Measurements from ENCODE around the gene MT1B. TPM values are rescaled to one million over a fixed set of nuclear protein-coding genes. Genes with fewer than 3 reads are reported as not detected.

Gene MT1B
- total and polyA plus RNA-seq, 7 donors = not detected

- H3K4me1 ChIP-seq = peaks cover 43% of the 10 kb centered on the region
- peak; percentile 84 to 89 for DNase-seq
- WGBS, 3 donors = 14 to 17% (median 17%) methylated on average over 2 of the region's 2 CpGs
Observed at GRCh38 chr16:56611281-56611833, 40.3 kb upstream of the MT1B start.

GRCh38 chr16:56613706-56614105 lies 38.0 kb upstream of the MT1B start:
- Histone ChIP-seq H3K4me1 (peaks cover 35% of the 10 kb centered on the region), H3K4me3 (no peak overlapping the region), H3K27me3 (ENCODE audit: insufficient read depth in 3 of 3, low read length in 2 of 3) (no peaks in the 10 kb centered on the region), H3K9me3 (no peaks in the 10 kb centered on the region), H3K27ac (no peak overlapping the region), H3K36me3 (ENCODE audit: insufficient read depth in 1 of 2, low read depth in 1 of 2) (no peaks in the 10 kb centered on the region)
- no peak for TF ChIP-seq CTCF (IDR thresholded peaks at IDR 0.05)
- ATAC-seq (no peak), DNase-seq (no peak)
- intact Hi-C loops (cut with DNase I) = no loop called here

More at GRCh38 chr16:56611281-56611833, 40.3 kb upstream of the MT1B start:
- H3K4me3 ChIP-seq = peak overlapping the region; percentile 89
- intact Hi-C loops (cut with DNase I) = no loop called here
- no peaks in the 10 kb centered on the region for H3K9me3 ChIP-seq
- peak overlapping the region; percentile 99 for H3K27ac ChIP-seq
- TF ChIP-seq CTCF (IDR thresholded peaks at IDR 0.05) = no peak
- ATAC-seq = peak; percentile 57 to 62 (median 60)
- no peaks in the 10 kb centered on the region for H3K27me3 ChIP-seq (ENCODE audit: insufficient read depth in 3 of 3, low read length in 2 of 3)
- no peaks in the 10 kb centered on the region for H3K36me3 ChIP-seq (ENCODE audit: insufficient read depth in 1 of 2, low read depth in 1 of 2)

GRCh38 chr16:56614549-56614991 lies 37.1 kb upstream of the MT1B start:
- Histone ChIP-seq H3K36me3 (ENCODE audit: insufficient read depth in 1 of 2, low read depth in 1 of 2) (no peaks in the 10 kb centered on the region), H3K4me3 (no peak overlapping the region), H3K27ac (no peak overlapping the region), H3K4me1 (peaks cover 33% of the 10 kb centered on the region), H3K9me3 (no peaks in the 10 kb centered on the region), H3K27me3 (ENCODE audit: insufficient read depth in 3 of 3, low read length in 2 of 3) (no peaks in the 10 kb centered on the region)
- ATAC-seq = no peak
- no peak for DNase-seq
- no peak for TF ChIP-seq CTCF (IDR thresholded peaks at IDR 0.05)
- intact Hi-C loops (cut with DNase I) = no loop called here

GRCh38 chr16:56615353-56615752 lies 36.3 kb upstream of the MT1B start:
- DNase-seq (no peak), ATAC-seq (no peak)
- intact Hi-C loops (cut with DNase I) = no loop called here
- no peak for TF ChIP-seq CTCF (IDR thresholded peaks at IDR 0.05)
- 94 to 98% (median 98%) methylated on average over 3 of the region's 3 CpGs for WGBS, 3 donors
- Histone ChIP-seq H3K9me3 (no peaks in the 10 kb centered on the region), H3K27me3 (ENCODE audit: insufficient read depth in 3 of 3, low read length in 2 of 3) (no peaks in the 10 kb centered on the region), H3K4me1 (peaks cover 26% of the 10 kb centered on the region), H3K27ac (no peak overlapping the region), H3K36me3 (ENCODE audit: insufficient read depth in 1 of 2, low read depth in 1 of 2) (no peaks in the 10 kb centered on the region), H3K4me3 (no peak overlapping the region)

GRCh38 chr16:56616608-56617211 lies 35.0 kb upstream of the MT1B start:
- H3K36me3 ChIP-seq (ENCODE audit: insufficient read depth in 1 of 2, low read depth in 1 of 2) = no peaks in the 10 kb centered on the region
- no peaks in the 10 kb centered on the region for H3K9me3 ChIP-seq
- peak overlapping the region; percentile 75 for H3K27ac ChIP-seq
- WGBS, 3 donors = 53 to 63% (median 61%) methylated on average over 20 to 23 of the region's 23 CpGs
- DNase-seq (no peak), ATAC-seq (peak; percentile 4 to 20 (median 11))
- peaks cover 12% of the 10 kb centered on the region for H3K4me1 ChIP-seq
- no peaks in the 10 kb centered on the region for H3K27me3 ChIP-seq (ENCODE audit: insufficient read depth in 3 of 3, low read length in 2 of 3)
- intact Hi-C loops (cut with DNase I) = no loop called here
- no peak for TF ChIP-seq CTCF (IDR thresholded peaks at IDR 0.05)
- H3K4me3 ChIP-seq = peak overlapping the region; percentile 64
